Measurements from ENCODE around the gene TESK1. TPM values are rescaled to one million over a fixed set of nuclear protein-coding genes. Genes with fewer than 3 reads are reported as not detected.

TESK1 gene
- total and polyA plus RNA-seq, 2 of the 8 experiments (the other 6 are each of a cell fraction or from before 2014, with no cell fraction given), result 13.5 to 13.9 TPM

DNA sequence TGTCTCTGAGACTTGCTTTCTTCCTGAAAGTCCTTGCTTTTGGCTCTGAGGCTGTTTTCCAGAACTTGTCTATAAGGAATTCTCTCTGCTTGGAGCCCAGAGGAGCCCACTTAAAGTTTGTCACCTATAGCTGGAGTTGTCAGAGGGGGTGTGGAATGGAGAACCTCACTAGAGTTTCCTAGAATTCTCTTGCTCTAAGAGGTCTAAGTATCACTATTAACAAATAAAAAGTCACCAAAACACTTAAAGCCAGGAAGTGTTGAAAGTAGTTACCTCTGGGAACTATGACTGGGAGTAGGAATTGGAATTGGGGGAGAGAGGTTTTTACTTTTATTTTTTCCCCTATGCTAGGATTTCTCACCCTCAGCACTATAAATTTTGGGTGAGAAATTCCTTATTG lies 30.7 kb downstream of the TESK1 start (continued):
- TF ChIP-seq CHD7 (IDR thresholded peaks at IDR 0.05; ENCODE audit: insufficient replicate concordance, low read length), result no peak
- TF ChIP-seq HDAC6 (IDR thresholded peaks at IDR 0.05; ENCODE audit: low read depth, low read length), result no peak
- TF ChIP-seq TEAD4 (IDR thresholded peaks at IDR 0.05; ENCODE audit: low read depth, low read length), result no peak
- TF ChIP-seq JUN (IDR thresholded peaks at IDR 0.05; ENCODE audit: low read depth, low read length), result no peak
- TF ChIP-seq EP300 (IDR thresholded peaks at IDR 0.05; ENCODE audit: borderline replicate concordance in 1 of 2, low read depth in 2 of 2, low read length in 2 of 2), result no peak
- no peak for TF ChIP-seq ZNF274 (IDR thresholded peaks at IDR 0.05; ENCODE audit: borderline replicate concordance, extremely low read depth, low read length)
- TF ChIP-seq POLR2AphosphoS5 (IDR thresholded peaks at IDR 0.05; ENCODE audit: low read depth, low read length), result no peak
- TF ChIP-seq TBP (IDR thresholded peaks at IDR 0.05; ENCODE audit: low read depth, low read length), result no peak
- no peak for TF ChIP-seq RBBP5 (IDR thresholded peaks at IDR 0.05; ENCODE audit: borderline replicate concordance, low read depth, low read length)
